Activated CD4-positive, alpha-beta T cell treated with anti-CD3 and anti-CD28 coated beads, Interleukin-2, amount 50 U/mL, for 16 hours (primary cell): ENCODE data around the gene FOXD4.
"Not testable (repeated sequence)": the region's sequence is repeated elsewhere in the genome, so short reads cannot be mapped to it uniquely, and the experiment has no call there.

Source experiments
- DNase-seq: peaks from one replicate; pipeline ENCODE4 v3.0.0-alpha.2; 2020

Gene FOXD4

DNA sequence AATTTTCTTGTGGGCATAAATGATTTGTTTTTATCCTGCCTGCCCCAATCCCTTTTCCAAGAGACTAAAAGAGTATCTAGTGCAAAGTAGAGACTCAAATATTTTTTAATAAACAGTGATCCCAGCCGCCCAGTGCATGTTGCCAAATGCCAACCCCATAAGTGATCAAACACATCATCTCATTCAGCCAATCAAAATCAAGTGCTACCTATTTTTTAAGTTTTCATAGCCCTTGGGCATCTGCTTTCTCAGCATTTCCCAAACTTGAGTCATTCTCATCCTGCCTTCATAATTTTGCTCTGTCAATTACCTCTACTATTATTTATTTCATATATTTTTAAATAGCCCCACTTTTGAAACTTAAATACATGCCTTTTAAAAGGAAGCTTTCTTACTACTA lies 27.4 kb downstream of the FOXD4 start:
- not testable (repeated sequence) for DNase-seq

DNA sequence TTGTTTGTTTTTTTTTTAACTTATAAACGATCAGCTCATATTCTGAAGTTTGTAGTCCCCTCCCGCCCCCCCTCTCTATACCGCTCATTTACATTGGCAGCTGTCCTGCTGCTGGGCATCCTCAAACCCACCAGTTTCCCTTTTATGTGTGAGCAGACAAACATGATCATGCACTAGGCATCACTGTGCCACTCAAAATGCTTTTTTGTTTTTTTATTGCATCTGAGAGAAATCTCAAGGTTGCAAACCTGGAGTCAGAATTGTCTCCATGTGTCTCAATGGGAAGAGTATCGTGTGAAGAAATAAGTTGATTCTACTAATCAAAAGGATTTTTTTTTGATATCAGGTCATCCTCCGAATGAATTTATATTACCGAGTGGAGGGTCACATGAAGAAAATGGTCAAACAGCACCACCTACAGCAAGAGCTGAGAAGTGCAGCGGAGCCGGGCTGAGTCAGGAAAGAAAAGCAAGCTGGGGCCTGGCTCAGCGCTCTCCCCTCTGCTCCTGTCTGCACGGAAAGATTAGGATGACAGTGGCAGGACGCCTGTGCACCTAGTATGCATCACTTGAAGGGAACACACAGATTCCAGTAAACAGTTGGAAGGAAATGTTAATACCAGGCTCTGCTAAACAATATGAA lies 29.7 kb downstream of the FOXD4 start:
- DNase-seq = not testable (repeated sequence)

DNA sequence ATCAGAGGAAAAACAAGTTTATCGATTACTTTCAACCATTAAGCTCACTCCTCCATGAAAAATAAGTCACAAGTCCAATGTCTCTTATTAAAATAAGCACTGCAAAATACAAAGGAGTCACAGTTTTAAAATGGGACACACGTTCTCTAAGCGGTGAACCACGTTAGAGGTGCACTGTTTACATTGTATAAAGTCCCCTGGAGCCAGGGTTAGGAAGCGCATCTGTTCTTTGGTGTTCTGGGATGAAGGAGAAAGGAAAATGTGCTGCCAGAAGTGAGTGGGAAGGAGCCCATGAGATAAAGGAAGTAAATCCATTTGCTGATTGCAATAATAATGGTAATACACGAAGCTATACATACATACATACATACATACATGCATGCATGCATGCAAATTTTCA lies 30.4 kb downstream of the FOXD4 start:
- DNase-seq = not testable (repeated sequence)

DNA sequence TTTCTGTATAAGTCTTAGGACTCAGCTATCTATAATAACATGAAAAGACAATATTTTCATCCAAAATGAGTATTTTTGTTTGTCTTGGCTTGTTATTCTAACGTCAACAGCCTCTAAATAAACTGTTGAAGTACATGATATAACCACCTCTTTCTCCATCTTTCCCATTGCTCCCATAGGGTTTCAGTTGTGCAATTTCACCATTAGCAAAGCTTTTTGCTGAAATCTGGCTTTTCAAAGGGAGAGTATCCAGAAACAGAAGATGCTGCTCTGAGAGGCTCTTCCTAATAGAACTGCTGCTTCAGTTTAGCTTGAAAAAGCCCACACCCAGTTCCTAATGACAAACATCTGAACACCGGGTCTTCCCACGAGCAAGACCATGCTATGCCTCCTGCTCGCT lies 31.1 kb downstream of the FOXD4 start:
- DNase-seq = not testable (repeated sequence)

DNA sequence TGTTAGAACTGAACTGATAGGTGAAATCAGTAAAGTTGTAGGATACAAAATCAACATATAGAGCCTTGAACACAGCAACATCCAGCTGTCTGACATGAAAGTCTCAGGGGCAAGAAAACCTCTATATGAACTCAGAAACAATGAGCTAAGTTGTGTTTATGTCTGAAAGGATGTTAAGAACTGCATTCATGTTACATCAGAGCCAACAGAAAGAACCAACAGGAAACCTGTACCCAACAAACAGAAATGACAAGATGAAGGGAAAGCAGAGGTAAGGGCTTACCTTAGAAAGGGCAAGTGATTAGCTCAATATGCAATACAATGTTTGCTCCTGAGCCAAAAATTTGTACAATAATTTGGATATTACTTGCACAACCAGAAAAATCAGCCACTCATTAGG lies 31.5 kb downstream of the FOXD4 start:
- not testable (repeated sequence) for DNase-seq

DNA sequence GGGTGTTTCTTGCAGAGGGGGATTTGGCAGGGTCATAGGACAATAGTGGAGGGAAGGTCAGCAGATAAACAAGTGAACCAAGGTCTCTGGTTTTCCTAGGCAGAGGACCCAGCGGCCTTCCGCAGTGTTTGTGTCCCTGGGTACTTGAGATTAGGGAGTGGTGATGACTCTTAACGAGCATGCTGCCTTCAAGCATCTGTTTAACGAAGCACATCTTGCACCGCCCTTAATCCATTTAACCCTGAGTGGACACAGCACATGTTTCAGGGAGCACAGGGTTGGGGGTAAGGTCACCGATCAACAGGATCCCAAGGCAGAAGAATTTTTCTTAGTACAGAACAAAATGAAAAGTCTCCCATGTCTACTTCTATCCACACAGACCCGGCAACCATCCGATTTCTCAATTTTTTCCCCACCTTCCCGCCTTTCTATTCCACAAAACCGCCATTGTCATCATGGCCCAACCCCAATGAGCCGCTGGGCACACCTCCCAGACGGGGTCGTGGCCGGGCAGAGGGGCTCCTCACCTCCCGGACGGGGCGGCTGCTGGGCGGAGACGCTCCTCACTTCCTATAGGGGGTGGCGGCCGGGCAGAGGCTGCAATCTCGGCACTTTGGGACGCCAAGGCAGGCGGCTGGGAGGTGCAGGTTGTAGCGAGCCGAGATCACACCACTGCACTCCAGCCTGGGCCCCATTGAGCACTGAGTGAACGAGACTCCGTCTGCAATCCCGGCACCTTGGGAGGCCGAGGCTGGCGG lies 35.1 kb downstream of the FOXD4 start:
- DNase-seq = not testable (repeated sequence)

DNA sequence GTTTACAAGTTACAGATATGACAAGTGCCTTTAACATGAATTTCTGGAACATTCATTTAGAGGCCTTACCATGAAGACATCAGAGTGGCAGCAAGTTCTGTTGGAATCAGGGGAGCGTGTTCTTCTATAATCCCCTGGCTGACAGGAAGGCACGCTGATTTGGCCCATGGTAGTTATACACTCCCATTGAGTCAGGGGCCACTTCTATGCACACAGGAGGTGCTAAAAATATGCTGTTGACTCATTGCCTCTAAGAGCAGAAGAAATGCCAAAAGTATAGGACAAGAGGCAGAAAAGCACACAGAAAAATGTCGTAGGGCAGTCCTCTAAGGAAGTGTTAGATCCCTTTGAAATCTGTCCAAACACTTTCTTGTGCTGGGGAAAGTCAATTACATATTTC lies 39.9 kb downstream of the FOXD4 start:
- not testable (repeated sequence) for DNase-seq

DNA sequence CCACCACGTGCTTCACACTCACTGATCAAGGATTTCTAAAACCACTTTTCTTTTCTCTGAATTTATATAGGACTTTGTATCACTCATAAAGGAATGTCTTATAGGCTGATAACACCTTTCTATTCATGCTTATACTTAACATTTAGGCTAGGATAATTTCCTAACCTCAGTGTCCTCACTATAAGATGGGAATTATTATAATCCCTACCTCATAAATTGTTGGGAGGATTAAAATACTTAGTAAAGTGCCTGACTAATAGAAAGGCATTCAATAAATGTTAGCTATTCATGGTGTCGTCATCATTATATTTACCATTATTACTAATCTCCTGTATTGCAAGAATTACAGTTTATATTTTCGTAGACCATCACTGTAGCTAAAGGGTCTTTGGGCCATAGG lies 41.8 kb downstream of the FOXD4 start:
- DNase-seq = not testable (repeated sequence)

DNA sequence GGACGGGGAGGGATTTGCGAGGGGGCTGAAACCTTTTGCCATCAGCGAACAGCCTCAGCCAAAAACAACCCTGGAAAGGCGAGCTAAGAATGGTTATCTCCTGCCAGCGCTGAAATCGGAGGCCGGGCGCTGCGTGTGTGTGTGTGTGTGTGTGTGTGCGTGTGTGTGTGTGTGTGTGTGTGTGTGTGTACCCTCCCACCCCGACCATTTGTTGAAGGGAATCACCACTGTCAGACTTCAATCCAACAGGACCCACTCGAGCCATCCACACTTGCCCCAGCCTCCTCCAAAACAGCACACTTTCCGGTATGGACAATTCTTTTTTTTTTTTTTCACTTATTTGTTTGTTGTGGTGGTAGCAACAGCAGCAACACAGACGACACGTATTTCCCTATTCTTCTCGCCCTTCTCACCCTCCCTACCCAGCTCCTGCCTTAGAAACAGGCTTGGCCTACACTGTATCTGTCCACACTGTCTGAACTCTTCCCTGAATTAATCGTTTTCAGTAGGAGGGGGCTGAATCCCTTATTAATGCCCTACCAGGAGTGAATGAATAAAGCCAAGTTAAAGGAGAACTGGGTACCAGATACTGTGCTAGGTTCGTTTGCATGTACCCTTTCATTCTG lies 44.2 kb downstream of the FOXD4 start:
- DNase-seq = not testable (repeated sequence)

DNA sequence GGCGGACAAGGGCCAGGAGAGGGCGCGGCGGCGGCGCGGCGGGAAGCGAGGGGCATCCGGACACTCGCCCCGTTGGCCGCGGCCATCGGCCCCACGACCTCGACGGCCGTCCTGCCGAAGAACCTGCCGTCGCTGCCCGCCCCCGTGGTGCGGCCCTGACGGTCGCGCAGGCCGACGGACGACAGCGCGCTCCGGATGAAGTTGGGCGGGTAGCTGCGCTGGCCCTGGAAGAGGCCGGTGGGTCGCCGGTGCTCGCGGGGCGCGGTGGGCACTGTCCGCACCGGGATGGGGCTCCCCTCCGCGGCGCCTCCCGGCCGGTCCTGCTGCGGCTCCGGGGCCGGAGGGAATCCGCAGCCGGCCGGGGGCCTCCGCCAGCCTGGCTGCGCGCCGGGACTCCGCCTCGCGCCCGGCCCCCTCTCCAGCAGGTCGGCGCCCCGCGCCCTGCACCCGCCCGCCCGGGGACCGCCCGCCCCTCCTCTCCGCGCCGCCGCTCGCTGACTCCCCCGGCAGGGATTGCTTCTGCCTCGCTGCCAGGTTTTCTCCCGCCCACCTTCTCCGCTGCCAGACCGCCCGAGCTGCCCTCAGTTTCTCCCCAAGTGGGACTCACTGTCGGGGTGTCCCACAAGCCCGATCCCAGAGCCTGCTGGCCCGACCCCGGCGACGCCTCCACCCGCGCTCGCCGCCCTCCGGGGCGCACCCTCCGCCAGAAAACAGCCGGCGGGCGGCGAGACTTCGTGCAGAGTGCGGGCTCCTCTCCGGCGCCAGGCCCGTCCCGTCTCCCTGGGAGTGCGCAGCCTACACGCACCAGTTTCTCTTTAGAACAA lies 44.9 kb downstream of the FOXD4 start:
- DNase-seq = not testable (repeated sequence)
